Hepatocyte (in vitro differentiated cells): ENCODE measurements around the gene ATAT1. TPM values are rescaled to one million over a fixed set of nuclear protein-coding genes. Genes with fewer than 3 reads are reported as not detected.

Experiments used
- DNase-seq: peaks from one replicate; pipeline ENCODE4 v3.0.0-alpha.2; 2016; ENCODE audit warnings: low spot score
- H2AFZ ChIP-seq: fragments of 200-600 bp; sonication (generic); 2 replicates; pipeline ENCODE4 v1.6.0; 2016; ENCODE audit warnings: antibody characterized with exemption, mild to moderate bottlenecking
- H3K27ac ChIP-seq: fragments of 200-600 bp; sonication (generic); 2 replicates; pipeline ENCODE4 v1.5.1; 2016; ENCODE audit warnings: mild to moderate bottlenecking
- H3K27me3 ChIP-seq: fragments of 200-600 bp; sonication (generic); 2 replicates; pipeline ENCODE4 v1.6.1; 2016
- H3K36me3 ChIP-seq: fragments of 200-600 bp; sonication (generic); replicated peaks from 2 replicates; pipeline ENCODE4 v1.5.1; 2016; ENCODE audit warnings: low read depth; ENCODE audit not compliant: insufficient read depth
- H3K4me1 ChIP-seq: fragments of 200-600 bp; sonication (generic); 2 replicates; pipeline ENCODE4 v1.5.1; 2016; ENCODE audit warnings: mild to moderate bottlenecking, moderate library complexity; ENCODE audit not compliant: insufficient read depth
- H3K4me2 ChIP-seq: fragments of 200-600 bp; sonication (generic); 2 replicates; pipeline ENCODE4 v1.6.0; 2016
- H3K4me3 ChIP-seq: fragments of 200-600 bp; sonication (generic); 2 replicates; pipeline ENCODE4 v1.5.1; 2016; ENCODE audit warnings: mild to moderate bottlenecking
- H3K79me2 ChIP-seq: fragments of 200-600 bp; sonication (generic); 2 replicates; pipeline ENCODE4 v1.6.0; 2017; ENCODE audit warnings: mild to moderate bottlenecking
- H3K9me2 ChIP-seq: fragments of 200-600 bp; sonication (generic); replicated peaks from 2 replicates; pipeline ENCODE4 v1.6.0; 2017; ENCODE audit warnings: mild to moderate bottlenecking; ENCODE audit not compliant: insufficient read depth
- H3K9me3 ChIP-seq: fragments of 200-600 bp; sonication (generic); 2 replicates; pipeline ENCODE4 v1.5.1; 2016; ENCODE audit warnings: low read depth, mild to moderate bottlenecking
- H4K20me1 ChIP-seq: fragments of 200-600 bp; sonication (generic); 2 replicates; pipeline ENCODE4 v1.6.0; 2016; ENCODE audit warnings: mild to moderate bottlenecking; ENCODE audit not compliant: insufficient read depth, poor library complexity, severe bottlenecking
- EZH2 ChIP-seq: fragments of 200-600 bp; sonication (generic); IDR thresholded peaks from 2 replicates; pipeline ENCODE4 v1.6.1; 2016; ENCODE audit warnings: antibody characterized with exemption, mild to moderate bottlenecking, borderline replicate concordance
- EZH2phosphoT487 ChIP-seq: fragments of 200-600 bp; sonication (generic); IDR thresholded peaks from one replicate; pipeline ENCODE4 v1.6.1; 2018; ENCODE audit warnings: antibody characterized with exemption, mild to moderate bottlenecking, low read depth, moderate library complexity; ENCODE audit not compliant: unreplicated experiment, severe bottlenecking
- WGBS: methylation state at CpG from one replicate; pipeline ENCODE4 v1.1.6; 2016; ENCODE audit warnings: low lambda C conversion rate; ENCODE audit errors: missing lambda C conversion rate; 5-methylcytosine and 5-hydroxymethylcytosine counted together
- polyA plus RNA-seq: library from polyadenylated mRNA; unstranded; fragments of >200 nt; fragmentation: Nextera tagmentation; extraction: Ambion mirVana; gene quantifications from 2 replicates; pipeline ENCODE4 v1.2.1, GENCODE V29; 2016
- total RNA-seq: library from RNA; depleted of rRNA; stranded (reverse); fragments of >200 nt; gene quantifications from 2 replicates; pipeline ENCODE4 v1.2.3, GENCODE V29; 2014
- TF ChIP-seq, protein P1 (sequence below): fragments of 200-600 bp; sonication (generic); IDR thresholded peaks from 2 replicates; pipeline ENCODE4 v1.5.1; 2016; ENCODE audit warnings: antibody characterized with exemption, mild to moderate bottlenecking; ENCODE audit not compliant: poor library complexity

Gene ATAT1
- total and polyA plus RNA-seq, 2 experiments from 2014 or later, result 7.0 to 18.3 TPM

DNA sequence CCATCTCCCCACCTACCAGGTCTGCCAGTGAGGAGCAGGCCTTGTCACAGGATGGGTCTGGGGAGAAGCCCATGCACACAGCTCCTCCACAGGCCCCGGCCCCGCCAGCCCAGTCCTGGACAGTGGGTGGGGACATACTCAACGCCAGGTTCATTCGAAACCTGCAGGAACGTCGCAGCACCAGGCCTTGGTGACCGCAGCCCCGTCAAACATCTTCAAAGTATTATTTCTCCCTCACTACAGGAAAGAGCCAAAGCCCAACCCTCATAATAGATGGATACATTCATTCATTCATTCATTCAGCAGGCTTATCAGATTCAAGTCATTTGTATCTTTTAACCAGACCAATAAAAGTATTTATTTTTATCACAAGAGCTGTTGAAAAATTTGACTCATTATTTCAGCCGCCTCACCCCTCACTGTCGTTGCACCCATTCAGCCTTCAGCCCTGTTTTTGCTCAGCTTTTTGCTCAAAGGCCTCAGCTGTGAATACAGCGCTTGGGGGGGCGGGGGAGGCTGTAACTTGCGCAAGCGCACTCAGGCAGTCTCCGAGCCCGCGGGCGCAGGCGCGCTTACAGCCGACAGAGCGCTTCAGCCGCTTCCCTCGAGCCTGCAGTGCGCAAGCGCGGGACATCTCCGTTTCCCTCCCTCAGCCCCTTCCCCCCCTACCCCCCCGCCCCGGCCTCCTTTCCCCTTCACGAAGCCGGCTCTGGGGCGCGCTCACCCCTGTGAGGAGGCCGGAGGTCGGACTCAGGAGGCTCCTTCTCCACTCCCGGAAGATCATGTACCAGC is 20.0 kb downstream of the ATAT1 start, which contains the start of gene C6orf136:
Gene C6orf136, plus strand, starts transcription at position 684 of the 792 bp plus-strand sequence. Its CDS starts 99 bp downstream, at position 783.
- Histone ChIP-seq H3K4me1 (peaks cover 13% of the 10 kb centered on the region), H4K20me1 (peaks cover 8% of the 10 kb centered on the region), H3K4me3 (peak within 1 kb of the TSS; percentile 88), H3K9me3 (no peaks in the 10 kb centered on the region), H2AFZ (peak within 1 kb of the TSS; percentile 89), H3K4me2 (peak within 1 kb of the TSS; percentile 89), H3K36me3 (no peaks in the 10 kb centered on the region), H3K27me3 (no peaks in the 10 kb centered on the region), H3K79me2 (peaks cover 50% of the 10 kb centered on the region), H3K27ac (peak within 1 kb of the TSS; percentile 95), H3K9me2 (no peaks in the 10 kb centered on the region)
- TF ChIP-seq EZH2phosphoT487, result no peak
- no peak for TF ChIP-seq EZH2
- TF ChIP-seq, protein P1, sequence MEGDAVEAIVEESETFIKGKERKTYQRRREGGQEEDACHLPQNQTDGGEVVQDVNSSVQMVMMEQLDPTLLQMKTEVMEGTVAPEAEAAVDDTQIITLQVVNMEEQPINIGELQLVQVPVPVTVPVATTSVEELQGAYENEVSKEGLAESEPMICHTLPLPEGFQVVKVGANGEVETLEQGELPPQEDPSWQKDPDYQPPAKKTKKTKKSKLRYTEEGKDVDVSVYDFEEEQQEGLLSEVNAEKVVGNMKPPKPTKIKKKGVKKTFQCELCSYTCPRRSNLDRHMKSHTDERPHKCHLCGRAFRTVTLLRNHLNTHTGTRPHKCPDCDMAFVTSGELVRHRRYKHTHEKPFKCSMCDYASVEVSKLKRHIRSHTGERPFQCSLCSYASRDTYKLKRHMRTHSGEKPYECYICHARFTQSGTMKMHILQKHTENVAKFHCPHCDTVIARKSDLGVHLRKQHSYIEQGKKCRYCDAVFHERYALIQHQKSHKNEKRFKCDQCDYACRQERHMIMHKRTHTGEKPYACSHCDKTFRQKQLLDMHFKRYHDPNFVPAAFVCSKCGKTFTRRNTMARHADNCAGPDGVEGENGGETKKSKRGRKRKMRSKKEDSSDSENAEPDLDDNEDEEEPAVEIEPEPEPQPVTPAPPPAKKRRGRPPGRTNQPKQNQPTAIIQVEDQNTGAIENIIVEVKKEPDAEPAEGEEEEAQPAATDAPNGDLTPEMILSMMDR, result no peak
- DNase-seq, result peak; percentile 97
- 20% methylated on average over 21 of the region's 37 CpGs for WGBS

DNA sequence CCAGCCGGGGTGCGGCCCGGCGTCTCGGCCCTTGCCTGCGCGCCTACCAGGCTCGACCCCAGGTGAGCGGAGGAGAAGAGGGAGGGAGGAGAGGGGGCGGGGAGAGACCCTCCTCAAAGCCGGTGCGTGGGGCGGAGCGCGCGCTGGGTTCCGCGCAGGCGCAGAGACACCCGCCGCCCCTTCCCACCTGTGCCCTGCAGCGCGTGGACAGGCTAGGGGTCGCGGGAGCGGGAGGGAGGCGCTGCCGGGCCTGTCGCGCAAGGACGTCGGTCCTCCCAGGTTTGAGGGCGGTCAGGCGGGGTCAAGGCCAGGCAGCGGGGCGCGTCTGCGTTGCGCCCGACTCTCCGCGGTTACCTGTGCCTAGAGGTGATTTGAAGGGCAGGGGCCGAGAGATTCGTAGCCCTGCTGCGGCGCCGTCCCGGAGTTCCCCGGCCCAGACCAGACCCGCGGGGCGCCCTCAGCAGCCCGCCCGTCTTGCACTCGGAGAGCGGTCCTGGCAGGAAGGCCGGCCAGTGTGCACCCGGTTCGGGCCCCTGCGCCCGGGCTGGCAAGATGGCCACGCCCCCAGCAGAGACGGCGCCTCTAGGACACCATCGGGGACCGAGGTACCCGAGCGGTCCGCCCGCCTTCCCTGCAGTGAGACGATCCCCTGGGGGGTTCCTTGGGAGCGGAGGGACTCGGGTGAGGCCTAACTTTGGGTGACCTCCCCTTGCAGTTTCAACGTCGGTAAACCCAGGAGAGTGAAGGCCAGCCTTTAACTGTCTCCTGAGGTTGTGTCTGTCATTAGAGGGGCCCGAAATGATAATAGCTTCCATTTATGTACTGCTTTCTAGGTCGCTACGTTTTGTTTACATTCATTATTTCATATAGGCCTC is 20.8 kb downstream of the ATAT1 start:
- peak overlapping the region; percentile 89 for H3K4me2 ChIP-seq
- peaks cover 45% of the 10 kb centered on the region for H3K79me2 ChIP-seq
- H3K27me3 ChIP-seq, result no peaks in the 10 kb centered on the region
- peak overlapping the region; percentile 95 for H3K27ac ChIP-seq
- peaks cover 8% of the 10 kb centered on the region for H4K20me1 ChIP-seq
- peak; percentile 88 for DNase-seq
- H3K4me3 ChIP-seq, result peak overlapping the region; percentile 88
- WGBS, result 2% methylated on average over 36 of the region's 78 CpGs
- peaks cover 13% of the 10 kb centered on the region for H3K4me1 ChIP-seq
- H3K9me2 ChIP-seq, result no peaks in the 10 kb centered on the region
- no peaks in the 10 kb centered on the region for H3K36me3 ChIP-seq
- H2AFZ ChIP-seq, result peak overlapping the region; percentile 89
- no peaks in the 10 kb centered on the region for H3K9me3 ChIP-seq
- TF ChIP-seq, protein P1, result no peak
- no peak for TF ChIP-seq EZH2phosphoT487
- TF ChIP-seq EZH2, result no peak

DNA sequence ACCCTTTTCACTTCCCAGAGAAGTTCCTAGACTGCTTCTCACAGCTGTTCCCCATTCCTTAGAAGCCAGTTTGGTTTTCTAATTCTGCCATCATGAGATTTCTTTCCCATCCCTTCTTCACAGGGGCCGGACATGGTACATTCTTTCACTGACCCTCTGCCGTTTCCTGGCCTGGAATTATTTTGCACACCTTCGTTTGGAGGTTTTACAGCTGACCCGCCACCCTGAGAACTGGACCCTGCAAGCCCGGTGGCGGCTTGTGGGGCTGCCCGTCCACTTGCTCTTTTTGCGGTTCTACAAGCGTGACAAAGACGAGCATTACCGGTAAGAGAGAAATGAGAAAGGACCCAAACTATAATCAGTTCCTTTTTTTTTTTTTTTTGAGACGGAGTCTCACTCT is 24.5 kb downstream of the ATAT1 start:
- H2AFZ ChIP-seq, result no peak overlapping the region
- no peak overlapping the region for H3K4me3 ChIP-seq
- TF ChIP-seq EZH2, result no peak
- TF ChIP-seq EZH2phosphoT487, result no peak
- TF ChIP-seq, protein P1, result no peak
- no peak overlapping the region for H3K27ac ChIP-seq
- H4K20me1 ChIP-seq, result peaks cover 6% of the 10 kb centered on the region
- H3K79me2 ChIP-seq, result peaks cover 25% of the 10 kb centered on the region
- no peak overlapping the region for H3K4me2 ChIP-seq
- no peaks in the 10 kb centered on the region for H3K9me3 ChIP-seq
- no peaks in the 10 kb centered on the region for H3K36me3 ChIP-seq
- no peak for DNase-seq
- peaks cover 10% of the 10 kb centered on the region for H3K4me1 ChIP-seq
- H3K27me3 ChIP-seq, result no peaks in the 10 kb centered on the region
- no peaks in the 10 kb centered on the region for H3K9me2 ChIP-seq
- 97% methylated on average over 12 of the region's 12 CpGs for WGBS
